Upper lobe of left lung (tissue), 6 donors: ENCODE data around the gene HTR6. TPM values are rescaled to one million over a fixed set of nuclear protein-coding genes. Genes with fewer than 3 reads are reported as not detected.
"Not testable (repeated sequence)": the region's sequence is repeated elsewhere in the genome, so short reads cannot be mapped to it uniquely, and the experiment has no call there.

Experiments used
- ATAC-seq, 2 donors: fragments of 200-7000 bp; cut with Tn5 transposase; one replicate each; pipeline ENCODE4 v1.9.1; 2022; ENCODE audit warnings: mild to moderate bottlenecking in 2 of 2, moderate library complexity in 2 of 2; ENCODE audit not compliant: low FRiP score in 2 of 2
- DNase-seq, 2 donors: peaks; one replicate each; pipeline ENCODE4 v3.0.0-alpha.2; 2019 to 2020
- H3K27ac ChIP-seq, 4 donors: fragments of 200-600 bp; sonication (generic); one replicate each; pipeline ENCODE4 v1.5.1; 2016 to 2019
- H3K27me3 ChIP-seq, 4 donors: fragments of 200-600 bp; sonication (generic); one replicate each; pipeline ENCODE4 v1.5.1; 2017 to 2019
- H3K36me3 ChIP-seq, 4 donors: fragments of 200-600 bp; sonication (generic); one replicate each; pipeline ENCODE4 v1.5.1; 2016 to 2019
- H3K4me1 ChIP-seq, 4 donors: fragments of 200-600 bp; sonication (generic); one replicate each; pipeline ENCODE4 v1.5.1; 2018 to 2019
- H3K4me3 ChIP-seq, 4 donors: fragments of 200-600 bp; sonication (generic); one replicate each; pipeline ENCODE4 v1.5.1; 2017 to 2019; ENCODE audit warnings: mild to moderate bottlenecking in 2 of 4, moderate library complexity in 1 of 4
- H3K9me3 ChIP-seq, 4 donors: fragments of 200-600 bp; sonication (generic); one replicate each; pipeline ENCODE4 v1.5.1; 2018 to 2019
- EP300 ChIP-seq, 4 donors: sonication (generic); formaldehyde crosslinking; IDR thresholded peaks; one replicate each; pipeline ENCODE4 v1.5.1; 2017; ENCODE audit warnings: antibody characterized with exemption in 4 of 4, control low read depth in 2 of 4
- POLR2A ChIP-seq, 4 donors: fragments of 450-650 bp; IDR thresholded peaks; one replicate each; pipeline ENCODE4 v1.5.1; 2016 to 2017; ENCODE audit warnings: antibody characterized with exemption in 4 of 4, mild to moderate bottlenecking in 2 of 4
- POLR2AphosphoS5 ChIP-seq, 2 donors: sonication (generic); formaldehyde crosslinking; IDR thresholded peaks; one replicate each; pipeline ENCODE4 v1.5.1; 2017; ENCODE audit warnings: antibody characterized with exemption in 2 of 2
- WGBS, 2 donors: methylation state at CpG; one replicate each; pipeline ENCODE4 v1.1.5; 2017 to 2018; 5-methylcytosine and 5-hydroxymethylcytosine counted together
- total RNA-seq, 6 donors: library from RNA; depleted of rRNA in 4 of 6; stranded (reverse); fragments of >200 nt in 4 of 6; gene quantifications; one replicate each; pipeline versions ENCODE4 v1.1.0 to v1.2.1, GENCODE V29; 2016 to 2021
- TF ChIP-seq, protein P1 (sequence below), 6 experiments: fragments of 450-650 bp in 4 of 6; fragments of 200-600 bp in 2 of 6; sonication (generic) in 2 of 6; IDR thresholded peaks; one replicate each; pipeline ENCODE4 v1.5.1; 2016 to 2019; ENCODE audit warnings: antibody characterized with exemption in 6 of 6
- donor health status: DM: no; HTN: no; CAD: no; lungs with moderate emphysema.
- donor health status: DM: no; HTN: yes; CAD: no; lungs with severe emphysema.

HTR6 gene
- total RNA-seq, 6 donors from 2014 or later: not detected

DNA sequence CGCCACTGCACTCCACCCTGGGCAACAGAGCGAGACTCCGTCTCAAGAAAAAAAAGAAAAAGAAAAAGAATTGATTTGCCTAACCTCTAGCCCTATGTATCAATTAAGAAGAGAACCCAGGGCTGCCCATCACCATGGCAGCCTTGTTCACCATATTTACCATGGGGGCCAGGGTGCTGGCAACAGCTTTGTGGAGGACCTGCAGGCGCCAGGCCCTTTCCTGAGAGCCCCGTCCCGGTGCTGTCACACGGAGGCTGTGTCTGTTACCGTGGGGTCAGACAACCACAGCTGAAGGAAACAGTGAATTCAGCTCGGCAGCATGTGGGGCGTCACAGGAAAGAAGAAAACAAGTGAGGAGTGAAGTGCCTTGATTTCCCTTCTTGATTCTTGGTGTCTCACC, 27.1 kb upstream of the HTR6 start:
- Histone ChIP-seq H3K9me3 (no peaks in the 10 kb centered on the region), H3K27me3 (peaks cover 0 to 1% (median 0%) of the 10 kb centered on the region in 4 donors), H3K27ac (no peak overlapping the region), H3K4me1 (peaks cover 0 to 9% (median 4%) of the 10 kb centered on the region in 4 donors), H3K36me3 (no peaks in the 10 kb centered on the region), H3K4me3 (no peak overlapping the region)
- no peak for ATAC-seq
- DNase-seq: peak in 1 of 2 donors; percentile 13
- 75 to 80% methylated on average over 10 of the region's 10 CpGs for WGBS, 2 donors
- TF ChIP-seq POLR2AphosphoS5 (IDR thresholded peaks at IDR 0.05) (no peak), EP300 (IDR thresholded peaks at IDR 0.05) (no peak), POLR2A (IDR thresholded peaks at IDR 0.05) (no peak)
- TF ChIP-seq, protein P1, sequence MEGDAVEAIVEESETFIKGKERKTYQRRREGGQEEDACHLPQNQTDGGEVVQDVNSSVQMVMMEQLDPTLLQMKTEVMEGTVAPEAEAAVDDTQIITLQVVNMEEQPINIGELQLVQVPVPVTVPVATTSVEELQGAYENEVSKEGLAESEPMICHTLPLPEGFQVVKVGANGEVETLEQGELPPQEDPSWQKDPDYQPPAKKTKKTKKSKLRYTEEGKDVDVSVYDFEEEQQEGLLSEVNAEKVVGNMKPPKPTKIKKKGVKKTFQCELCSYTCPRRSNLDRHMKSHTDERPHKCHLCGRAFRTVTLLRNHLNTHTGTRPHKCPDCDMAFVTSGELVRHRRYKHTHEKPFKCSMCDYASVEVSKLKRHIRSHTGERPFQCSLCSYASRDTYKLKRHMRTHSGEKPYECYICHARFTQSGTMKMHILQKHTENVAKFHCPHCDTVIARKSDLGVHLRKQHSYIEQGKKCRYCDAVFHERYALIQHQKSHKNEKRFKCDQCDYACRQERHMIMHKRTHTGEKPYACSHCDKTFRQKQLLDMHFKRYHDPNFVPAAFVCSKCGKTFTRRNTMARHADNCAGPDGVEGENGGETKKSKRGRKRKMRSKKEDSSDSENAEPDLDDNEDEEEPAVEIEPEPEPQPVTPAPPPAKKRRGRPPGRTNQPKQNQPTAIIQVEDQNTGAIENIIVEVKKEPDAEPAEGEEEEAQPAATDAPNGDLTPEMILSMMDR (IDR thresholded peaks at IDR 0.05): no peak

DNA sequence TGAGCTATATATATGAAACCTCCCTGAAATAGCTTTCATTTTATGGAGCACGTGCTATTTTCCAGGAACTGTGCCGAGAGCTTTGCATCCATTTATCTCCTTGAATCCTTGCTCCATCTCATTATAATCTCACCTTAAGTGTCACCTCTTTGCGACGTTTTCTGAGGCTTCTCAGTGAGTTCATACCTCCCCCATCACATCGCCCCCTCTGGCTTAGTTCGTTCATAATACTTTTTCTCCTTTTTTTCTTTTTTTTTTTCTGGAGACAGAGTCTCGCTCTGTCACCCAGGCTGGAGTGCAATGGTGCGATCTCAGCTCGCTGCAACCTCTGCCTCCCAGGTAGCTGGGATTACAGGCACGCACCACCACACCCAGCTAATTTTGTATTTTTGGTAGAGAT, 25.4 kb upstream of the HTR6 start:
- not testable (repeated sequence) for ATAC-seq, DNase-seq, H3K36me3 ChIP-seq, H3K9me3 ChIP-seq, H3K27ac ChIP-seq, H3K4me3 ChIP-seq
- Histone ChIP-seq H3K27me3 (peaks cover 0 to 11% (median 4%) of the 10 kb centered on the region in 4 donors), H3K4me1 (peaks cover 0 to 16% (median 12%) of the 10 kb centered on the region in 4 donors)
- 77% methylated on average over 10 of the region's 10 CpGs for WGBS, 2 donors

DNA sequence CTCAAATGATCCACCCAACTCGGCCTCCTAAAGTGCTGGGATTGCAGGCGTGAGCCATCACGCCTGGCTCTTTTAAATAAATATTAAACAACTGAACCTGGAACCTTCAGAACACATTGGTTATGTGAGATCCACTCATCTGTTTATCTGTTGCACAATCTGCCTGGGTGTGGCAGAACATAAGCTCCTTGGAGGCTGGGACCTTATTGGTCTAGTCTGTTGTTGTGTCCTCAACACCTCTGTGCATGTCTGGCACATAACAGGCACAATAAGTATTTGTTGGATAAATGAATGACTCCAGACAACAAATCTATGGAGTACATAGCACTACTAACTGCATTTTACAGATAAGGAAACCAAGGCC, 24.7 kb upstream of the HTR6 start:
- H3K36me3 ChIP-seq: no peaks in the 10 kb centered on the region
- DNase-seq: no peak
- no peaks in the 10 kb centered on the region for H3K9me3 ChIP-seq
- 61 to 62% methylated on average over 3 of the region's 3 CpGs for WGBS, 2 donors
- no peak for ATAC-seq
- TF ChIP-seq EP300 (IDR thresholded peaks at IDR 0.05) (no peak), POLR2A (IDR thresholded peaks at IDR 0.05) (no peak), POLR2AphosphoS5 (IDR thresholded peaks at IDR 0.05) (no peak)
- TF ChIP-seq, protein P1 (IDR thresholded peaks at IDR 0.05): no peak
- peaks cover 0 to 13% (median 6%) of the 10 kb centered on the region in 4 donors for H3K27me3 ChIP-seq
- no peak overlapping the region for H3K27ac ChIP-seq
- H3K4me1 ChIP-seq: peaks cover 4 to 22% (median 14%) of the 10 kb centered on the region in 4 donors
- no peak overlapping the region for H3K4me3 ChIP-seq

DNA sequence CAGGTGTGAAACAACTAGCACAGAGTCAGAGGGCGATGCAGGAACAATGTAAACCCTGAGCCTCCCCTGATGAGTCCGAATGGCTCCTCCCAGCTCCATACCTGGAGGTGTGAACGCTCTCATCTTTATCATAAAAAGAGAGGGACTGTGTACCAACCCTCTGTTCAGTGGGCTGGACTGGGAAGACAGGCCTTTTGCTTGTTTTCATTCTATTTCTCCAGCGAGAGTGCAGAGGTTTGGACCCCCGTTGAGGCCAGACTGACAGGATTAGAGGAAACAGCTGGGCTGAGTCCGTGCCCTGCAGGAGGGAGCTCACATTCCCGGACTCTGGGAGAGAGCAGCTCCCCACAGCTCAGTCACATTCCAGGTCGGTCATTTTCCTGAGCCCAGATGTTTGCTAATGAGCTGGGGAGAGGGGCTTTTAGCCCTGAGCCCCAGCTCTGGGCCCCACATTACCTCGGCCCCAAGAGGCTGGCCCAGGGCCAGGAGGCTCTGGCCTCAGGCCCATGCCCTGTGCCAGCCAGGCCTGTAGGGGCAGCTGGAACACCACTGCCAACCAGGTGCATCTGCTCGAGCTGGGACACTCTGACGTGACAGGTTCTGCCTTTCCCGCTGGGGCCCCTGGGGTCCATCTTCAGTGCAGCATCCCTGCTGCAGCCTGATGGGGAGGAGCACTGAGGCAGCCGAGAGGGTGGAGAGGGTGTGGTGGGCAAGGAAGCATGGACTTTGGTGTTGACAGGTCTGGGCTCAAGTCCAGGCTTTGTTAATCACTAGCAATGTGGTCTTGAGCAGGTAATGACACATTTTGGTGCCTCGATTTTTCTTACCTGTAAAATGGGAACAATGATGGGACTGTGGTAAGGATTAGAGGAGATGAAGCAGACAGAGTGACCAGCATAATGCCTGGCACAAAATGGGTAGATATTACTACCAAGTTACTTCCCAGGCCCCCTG, 24.0 kb upstream of the HTR6 start:
- DNase-seq (peak in 1 of 2 donors; percentile 69), ATAC-seq (peak in 1 of 2 donors; percentile 31)
- no peak for TF ChIP-seq POLR2A (IDR thresholded peaks at IDR 0.05)
- TF ChIP-seq, protein P1 (IDR thresholded peaks at IDR 0.05): peak in 1 of 6 experiments; percentile 17
- no peak for TF ChIP-seq EP300 (IDR thresholded peaks at IDR 0.05)
- Histone ChIP-seq H3K4me3 (no peak overlapping the region), H3K27ac (peak overlapping the region in 1 of 4 donors; percentile 34), H3K36me3 (no peaks in the 10 kb centered on the region), H3K9me3 (no peaks in the 10 kb centered on the region), H3K4me1 (peaks cover 7 to 29% (median 19%) of the 10 kb centered on the region in 4 donors), H3K27me3 (peaks cover 0 to 18% (median 6%) of the 10 kb centered on the region in 4 donors)
- WGBS, 2 donors: 48 to 52% methylated on average over 13 of the region's 14 CpGs

DNA sequence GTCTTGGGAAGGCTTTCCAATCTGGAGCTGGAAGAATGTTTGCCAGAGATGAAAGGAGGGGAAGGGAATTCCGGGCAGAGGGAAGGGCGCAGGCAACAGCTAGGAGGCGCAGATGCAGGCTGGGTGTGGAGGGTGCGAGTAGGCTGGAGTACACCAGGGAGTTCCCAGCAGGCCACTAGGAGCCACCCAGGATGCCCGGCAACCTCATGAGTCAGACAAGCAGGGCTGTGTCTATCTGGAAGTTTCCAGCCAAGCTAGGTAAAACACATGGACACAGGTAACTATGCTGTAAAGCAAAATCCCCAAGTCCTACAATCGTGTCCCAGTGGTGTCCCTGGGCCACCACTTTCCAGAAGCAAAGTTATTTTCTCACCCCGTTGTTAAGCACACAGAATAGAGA, 21.6 kb upstream of the HTR6 start:
- WGBS, 2 donors: 53 to 54% methylated on average over 7 of the region's 7 CpGs
- Histone ChIP-seq H3K27ac (peak overlapping the region; percentile 70 to 91 (median 89)), H3K27me3 (peaks cover 0 to 18% (median 6%) of the 10 kb centered on the region in 4 donors), H3K4me1 (peaks cover 7 to 29% (median 19%) of the 10 kb centered on the region in 4 donors), H3K36me3 (no peaks in the 10 kb centered on the region), H3K9me3 (no peaks in the 10 kb centered on the region), H3K4me3 (peak overlapping the region in 2 of 4 donors; percentile 68 to 76)
- no peak for ATAC-seq
- no peak for DNase-seq
- TF ChIP-seq POLR2A (IDR thresholded peaks at IDR 0.05) (no peak), POLR2AphosphoS5 (IDR thresholded peaks at IDR 0.05) (no peak), EP300 (IDR thresholded peaks at IDR 0.05) (no peak)
- TF ChIP-seq, protein P1 (IDR thresholded peaks at IDR 0.05): no peak
